ENCODE results near the gene TCF7L2.

GRCh38 chr10:112980937-112981336 lies 30.9 kb downstream of the TCF7L2 start:
- TF ChIP-seq POLR2A (IDR thresholded peaks at IDR 0.05) (no peak), CTCF (IDR thresholded peaks at IDR 0.05) (no peak)

All from stomach (tissue), 4 donors.